Right lobe of liver (tissue), 6 donors: ENCODE measurements around the gene SLC24A4. TPM values are rescaled to one million over a fixed set of nuclear protein-coding genes. Genes with fewer than 3 reads are reported as not detected.

ENCODE experiments used
- ATAC-seq, 4 donors: fragments of 200-7000 bp; cut with Tn5 transposase; one replicate each; pipeline ENCODE4 v1.9.1; 2020; ENCODE audit warnings: mild to moderate bottlenecking in 4 of 4, moderate library complexity in 4 of 4
- DNase-seq, 3 donors: peaks; one replicate each; pipeline ENCODE4 v3.0.0-alpha.2; 2020
- H3K27ac ChIP-seq, 3 donors: fragments of 200-600 bp; one replicate each; pipeline ENCODE4 v1.8.0; 2022
- H3K27me3 ChIP-seq, 2 donors: fragments of 200-600 bp; one replicate each; pipeline ENCODE4 v1.8.0; 2022
- H3K36me3 ChIP-seq, 4 donors: fragments of 200-600 bp; sonication (generic) in 1 of 4; one replicate each; pipeline versions ENCODE4 v1.5.1 to v1.8.0; 2017 to 2022; ENCODE audit warnings: control low read depth in 1 of 4
- H3K4me1 ChIP-seq, 4 donors: fragments of 200-600 bp; sonication (generic) in 1 of 4; one replicate each; pipeline versions ENCODE4 v1.5.1 to v1.8.0; 2017 to 2022; ENCODE audit warnings: control low read depth in 1 of 4
- H3K4me3 ChIP-seq, 3 donors: fragments of 200-600 bp; one replicate each; pipeline ENCODE4 v1.8.0; 2022
- H3K9me3 ChIP-seq, 4 donors: fragments of 200-600 bp; sonication (generic) in 1 of 4; one replicate each; pipeline versions ENCODE4 v1.5.1 to v1.8.0; 2017 to 2022; ENCODE audit warnings: control low read depth in 1 of 4
- CTCF ChIP-seq, 4 donors: fragments of 200-600 bp in 3 of 4; fragments of 450-650 bp in 1 of 4; IDR thresholded peaks; one replicate each; pipeline versions ENCODE4 v1.5.1 to v1.8.0; 2016 to 2022; ENCODE audit warnings: antibody characterized with exemption in 4 of 4, mild to moderate bottlenecking in 2 of 4
- POLR2A ChIP-seq: fragments of 450-650 bp; IDR thresholded peaks from one replicate; pipeline ENCODE4 v1.6.1; 2017; ENCODE audit warnings: antibody characterized with exemption, mild to moderate bottlenecking
- WGBS: methylation state at CpG from one replicate; pipeline ENCODE4 v1.1.6; 2018; ENCODE audit warnings: low coverage, low lambda C conversion rate; ENCODE audit not compliant: insufficient coverage; ENCODE audit errors: missing lambda C conversion rate; 5-methylcytosine and 5-hydroxymethylcytosine counted together
- intact Hi-C, 2 donors: fragments of 100-400 bp; cut with DNase I; formaldehyde crosslinking; loops; one replicate each; pipeline versions ENCODE4 v1.11.2 to v1.14.1; 2022
- total RNA-seq, 6 experiments: library from RNA; depleted of rRNA in 2 of 6; stranded (reverse); fragments of >200 nt in 2 of 6; fragmentation: NEBNext Ultra II Directional in 3 of 6; extraction: Animal tissue kit (Norgen Biotek cat#: 25700) in 3 of 6; gene quantifications; one replicate each; pipeline versions ENCODE4 v1.1.0 to v1.2.4, GENCODE V29; 2016 to 2023
- donor health status: DM: no; HTN: yes; CAD: no.
- donor health status: DM: no; HTN: no; CAD: no.
- donor health status: DM: no; HTN: no; CAD: no.
- donor health status: DM: no; HTN: yes; CAD: no.
- donor health status: DM: no; HTN: yes; CAD: no.

SLC24A4 gene
- total RNA-seq, 6 experiments from 2014 or later, result 0.06 to 0.29 (median 0.21) TPM

- H3K4me3 ChIP-seq, result no peak overlapping the region
- H3K9me3 ChIP-seq, result no peaks in the 10 kb centered on the region
- ATAC-seq, result no peak
- no peaks in the 10 kb centered on the region for H3K4me1 ChIP-seq
- no peak overlapping the region for H3K27ac ChIP-seq
- 70% methylated on average over 5 of the region's 6 CpGs for WGBS
- no peaks in the 10 kb centered on the region for H3K36me3 ChIP-seq
- DNase-seq, result no peak
- H3K27me3 ChIP-seq, result no peaks in the 10 kb centered on the region
- TF ChIP-seq CTCF (IDR thresholded peaks at IDR 0.05) (no peak), POLR2A (no peak)
- intact Hi-C loops, result no loop called here
Observed at GRCh38 chr14:92336363-92336762, 13.4 kb downstream of the SLC24A4 start.

- no peak for DNase-seq
- Histone ChIP-seq H3K4me1 (no peaks in the 10 kb centered on the region), H3K9me3 (no peaks in the 10 kb centered on the region), H3K36me3 (no peaks in the 10 kb centered on the region), H3K27me3 (no peaks in the 10 kb centered on the region), H3K27ac (no peak overlapping the region), H3K4me3 (no peak overlapping the region)
- intact Hi-C loops, result no loop called here
- 78% methylated on average over 10 of the region's 12 CpGs for whole genome bisulfite sequencing
- TF ChIP-seq CTCF (IDR thresholded peaks at IDR 0.05), result no peak
- TF ChIP-seq POLR2A, result no peak
- no peak for ATAC-seq
Observed at GRCh38 chr14:92339426-92339825, 16.5 kb downstream of the SLC24A4 start.

- Histone ChIP-seq H3K4me3 (no peak overlapping the region), H3K27ac (no peak overlapping the region), H3K9me3 (no peaks in the 10 kb centered on the region), H3K4me1 (no peaks in the 10 kb centered on the region), H3K36me3 (no peaks in the 10 kb centered on the region), H3K27me3 (no peaks in the 10 kb centered on the region)
- TF ChIP-seq POLR2A (no peak), CTCF (IDR thresholded peaks at IDR 0.05) (no peak)
- ATAC-seq (no peak), DNase-seq (no peak)
- intact Hi-C loops, result no loop called here
- 40% methylated on average over 5 of the region's 5 CpGs for WGBS
Observed at GRCh38 chr14:92340071-92340470, 17.1 kb downstream of the SLC24A4 start.

- intact Hi-C loops, result no loop called here
- 34% methylated on average over 3 of the region's 7 CpGs for WGBS
- ATAC-seq (no peak), DNase-seq (no peak)
- Histone ChIP-seq H3K27me3 (no peaks in the 10 kb centered on the region), H3K4me3 (no peak overlapping the region), H3K4me1 (no peaks in the 10 kb centered on the region), H3K9me3 (no peaks in the 10 kb centered on the region), H3K36me3 (no peaks in the 10 kb centered on the region), H3K27ac (no peak overlapping the region)
- TF ChIP-seq POLR2A (no peak), CTCF (IDR thresholded peaks at IDR 0.05) (no peak)
Observed at GRCh38 chr14:92340931-92341330, 18.0 kb downstream of the SLC24A4 start.

- DNase-seq (no peak), ATAC-seq (no peak)
- Histone ChIP-seq H3K4me1 (no peaks in the 10 kb centered on the region), H3K9me3 (no peaks in the 10 kb centered on the region), H3K27me3 (no peaks in the 10 kb centered on the region), H3K27ac (no peak overlapping the region), H3K4me3 (no peak overlapping the region), H3K36me3 (no peaks in the 10 kb centered on the region)
- no peak for TF ChIP-seq CTCF (IDR thresholded peaks at IDR 0.05)
- no peak for TF ChIP-seq POLR2A
- intact Hi-C loops, result no loop called here
- WGBS, result 58% methylated on average over 5 of the region's 6 CpGs
Observed at GRCh38 chr14:92341791-92342190, 18.8 kb downstream of the SLC24A4 start.
